AG20443 (cell line): ENCODE data around the gene PRSS53.

Source experiments
- DNase-seq: peaks from one replicate; pipeline ENCODE4 v3.0.0; 2012; ENCODE audit warnings: low spot score, mixed read lengths

Gene PRSS53

GRCh38 chr16:31043352-31043751 lies 45.4 kb downstream of the PRSS53 start:
- no peak for DNase-seq

- no peak for DNase-seq
Measured at GRCh38 chr16:31042866-31043265, 45.9 kb downstream of the PRSS53 start.

- no peak for DNase-seq
Measured at GRCh38 chr16:31038993-31039392, 49.8 kb downstream of the PRSS53 start.

- no peak for DNase-seq
Measured at GRCh38 chr16:31036691-31037090, 52.1 kb downstream of the PRSS53 start.

GRCh38 chr16:31033709-31034492 lies 54.8 kb downstream of the PRSS53 start:
- peak; percentile 99 for DNase-seq
